ENCODE measurements around the gene OSR1. TPM values are rescaled to one million over a fixed set of nuclear protein-coding genes. Genes with fewer than 3 reads are reported as not detected.
A peak's percentile ranks its signal among the peaks of the same experiment; 100 is the strongest.

The OSR1 gene
- total RNA-seq, 2 experiments from 2014 or later, result not detected

- H3K27ac Mint-ChIP-seq, result no peak overlapping the region
- peaks cover 85% of the 10 kb centered on the region for H3K27me3 Mint-ChIP-seq
- H3K4me1 Mint-ChIP-seq, result peaks cover 26% of the 10 kb centered on the region
- POLR2A ChIA-PET, result interaction anchor here (1.1 kb wide), 1 partner anchor 15 kb away, joined by 5 read pairs; no protein-coding TSS in a partner anchor
- no peak overlapping the region for H3K4me3 Mint-ChIP-seq
- CTCF ChIA-PET, result interaction anchor here (0.9 to 1.1 kb wide), 2 partner anchors 13 to 15 kb away, joined by 3 read pairs; no protein-coding TSS in a partner anchor
- H3K36me3 Mint-ChIP-seq (ENCODE audit: low read depth), result no peaks in the 10 kb centered on the region
- DNase-seq, result no peak
- H3K9me3 Mint-ChIP-seq, result no peaks in the 10 kb centered on the region
These were observed 5.6 kb upstream of the OSR1 start for GRCh38 chr2:19364014-19364413.

GRCh38 chr2:19363474-19363778, 5.0 kb upstream of the OSR1 start:
- CTCF ChIA-PET, result interaction anchor here (0.9 to 1.1 kb wide), 2 partner anchors 13 to 15 kb away, joined by 3 read pairs; no protein-coding TSS in a partner anchor
- no peak for DNase-seq
- Mint-ChIP-seq H3K4me3 (peak overlapping the region; percentile 76), H3K27me3 (peaks cover 85% of the 10 kb centered on the region), H3K36me3 (ENCODE audit: low read depth) (no peaks in the 10 kb centered on the region), H3K9me3 (no peaks in the 10 kb centered on the region), H3K27ac (no peak overlapping the region), H3K4me1 (peaks cover 27% of the 10 kb centered on the region)
- POLR2A ChIA-PET, result interaction anchor here (1.1 kb wide), 1 partner anchor 15 kb away, joined by 5 read pairs; no protein-coding TSS in a partner anchor

GRCh38 chr2:19362755-19363473, 4.5 kb upstream of the OSR1 start:
- ChIA-PET POLR2A (no interaction called here), CTCF (interaction anchor here (1.1 kb wide), 1 partner anchor 12 kb away, joined by 3 read pairs; no protein-coding TSS in a partner anchor)
- H3K4me1 Mint-ChIP-seq, result peaks cover 27% of the 10 kb centered on the region
- H3K36me3 Mint-ChIP-seq (ENCODE audit: low read depth), result no peaks in the 10 kb centered on the region
- no peak overlapping the region for H3K27ac Mint-ChIP-seq
- H3K4me3 Mint-ChIP-seq, result peak overlapping the region; percentile 76
- H3K9me3 Mint-ChIP-seq, result no peaks in the 10 kb centered on the region
- DNase-seq, result peak; percentile 41
- peaks cover 82% of the 10 kb centered on the region for H3K27me3 Mint-ChIP-seq

- no peaks in the 10 kb centered on the region for H3K36me3 Mint-ChIP-seq (ENCODE audit: low read depth)
- CTCF ChIA-PET, result interaction anchor here (0.7 kb wide), 1 partner anchor 782 kb away, joined by 3 read pairs; no protein-coding TSS in a partner anchor
- no peak for DNase-seq
- POLR2A ChIA-PET, result interaction anchor here (1.4 kb wide), 1 partner anchor 14 kb away, joined by 7 read pairs; no protein-coding TSS in a partner anchor
- no peaks in the 10 kb centered on the region for H3K9me3 Mint-ChIP-seq
- peak overlapping the region; percentile 76 for H3K4me3 Mint-ChIP-seq
- H3K27ac Mint-ChIP-seq, result peak overlapping the region; percentile 8
- H3K4me1 Mint-ChIP-seq, result peaks cover 30% of the 10 kb centered on the region
- H3K27me3 Mint-ChIP-seq, result peaks cover 86% of the 10 kb centered on the region
These were observed 3.8 kb upstream of the OSR1 start for GRCh38 chr2:19362094-19362754.

GRCh38 chr2:19361325-19361990, 3.0 kb upstream of the OSR1 start:
- no peaks in the 10 kb centered on the region for H3K9me3 Mint-ChIP-seq
- POLR2A ChIA-PET, result interaction anchor here (1.4 to 2.2 kb wide), 3 partner anchors 11 to 801 kb away, joined by 5 to 8 read pairs (median 7); partner anchors contain the start of gene RDH14
- peak overlapping the region; percentile 76 for H3K4me3 Mint-ChIP-seq
- CTCF ChIA-PET, result interaction anchor here (1.7 to 3.5 kb wide), 2 partner anchors 11 to 14 kb away, joined by 6 to 24 read pairs; no protein-coding TSS in a partner anchor
- H3K27ac Mint-ChIP-seq, result no peak overlapping the region
- H3K27me3 Mint-ChIP-seq, result peaks cover 90% of the 10 kb centered on the region
- peaks cover 35% of the 10 kb centered on the region for H3K4me1 Mint-ChIP-seq
- H3K36me3 Mint-ChIP-seq (ENCODE audit: low read depth), result peaks cover 1% of the 10 kb centered on the region
- no peak for DNase-seq

GRCh38 chr2:19360966-19361321, 2.5 kb upstream of the OSR1 start:
- DNase-seq, result no peak
- H3K36me3 Mint-ChIP-seq (ENCODE audit: low read depth), result peaks cover 5% of the 10 kb centered on the region
- H3K27ac Mint-ChIP-seq, result no peak overlapping the region
- H3K4me3 Mint-ChIP-seq, result no peak overlapping the region
- H3K9me3 Mint-ChIP-seq, result no peaks in the 10 kb centered on the region
- ChIA-PET CTCF (interaction anchor here (1.7 to 3.5 kb wide), 2 partner anchors 11 to 14 kb away, joined by 6 to 24 read pairs; no protein-coding TSS in a partner anchor), POLR2A (interaction anchor here (1.4 to 2.2 kb wide), 3 partner anchors 10 to 801 kb away, joined by 5 to 8 read pairs (median 7); partner anchors contain the start of gene RDH14)
- peaks cover 37% of the 10 kb centered on the region for H3K4me1 Mint-ChIP-seq
- peaks cover 93% of the 10 kb centered on the region for H3K27me3 Mint-ChIP-seq

- no peak for DNase-seq
- peaks cover 5% of the 10 kb centered on the region for H3K36me3 Mint-ChIP-seq (ENCODE audit: low read depth)
- H3K4me1 Mint-ChIP-seq, result peaks cover 37% of the 10 kb centered on the region
- ChIA-PET POLR2A (interaction anchor here (2.0 to 4.3 kb wide), 3 partner anchors 10 to 800 kb away, joined by 5 to 30 read pairs (median 8); partner anchors contain the start of gene RDH14), CTCF (interaction anchor here (1.7 to 3.5 kb wide), 2 partner anchors 10 to 13 kb away, joined by 6 to 24 read pairs; no protein-coding TSS in a partner anchor)
- H3K27ac Mint-ChIP-seq, result no peak overlapping the region
- no peaks in the 10 kb centered on the region for H3K9me3 Mint-ChIP-seq
- no peak overlapping the region for H3K4me3 Mint-ChIP-seq
- peaks cover 92% of the 10 kb centered on the region for H3K27me3 Mint-ChIP-seq
These were observed 2.0 kb upstream of the OSR1 start for GRCh38 chr2:19360266-19360965.

- Mint-ChIP-seq H3K4me3 (no peak overlapping the region), H3K27ac (no peak overlapping the region), H3K36me3 (ENCODE audit: low read depth) (peaks cover 5% of the 10 kb centered on the region), H3K4me1 (peaks cover 37% of the 10 kb centered on the region), H3K9me3 (no peaks in the 10 kb centered on the region), H3K27me3 (peaks cover 94% of the 10 kb centered on the region)
- DNase-seq, result no peak
- ChIA-PET POLR2A (interaction anchor here (0.9 to 4.3 kb wide), 3 partner anchors 9 to 15 kb away, joined by 3 to 30 read pairs (median 8); no protein-coding TSS in a partner anchor), CTCF (interaction anchor here (3.5 kb wide), 1 partner anchor 9 kb away, joined by 24 read pairs; no protein-coding TSS in a partner anchor)
These were observed 1.0 kb upstream of the OSR1 start for GRCh38 chr2:19359456-19359855.

- ChIA-PET CTCF (interaction anchor here (3.5 kb wide), 1 partner anchor 9 kb away, joined by 24 read pairs; no protein-coding TSS in a partner anchor), POLR2A (interaction anchor here (0.9 to 4.3 kb wide), 2 partner anchors 11 to 15 kb away, joined by 3 to 30 read pairs; no protein-coding TSS in a partner anchor)
- Mint-ChIP-seq H3K4me1 (peaks cover 37% of the 10 kb centered on the region), H3K4me3 (no peak overlapping the region), H3K27me3 (peaks cover 94% of the 10 kb centered on the region), H3K9me3 (no peaks in the 10 kb centered on the region), H3K36me3 (ENCODE audit: low read depth) (peaks cover 5% of the 10 kb centered on the region), H3K27ac (no peak overlapping the region)
- no peak for DNase-seq
These were observed 566 bp upstream of the OSR1 start for GRCh38 chr2:19359021-19359357.

- Mint-ChIP-seq H3K4me1 (peaks cover 28% of the 10 kb centered on the region), H3K4me3 (no peak overlapping the region), H3K27me3 (peaks cover 93% of the 10 kb centered on the region), H3K27ac (peak overlapping the region; percentile 29), H3K36me3 (ENCODE audit: low read depth) (peaks cover 5% of the 10 kb centered on the region), H3K9me3 (no peaks in the 10 kb centered on the region)
- DNase-seq, result no peak
- ChIA-PET POLR2A (interaction anchor here (4.3 kb wide), 1 partner anchor 10 kb away, joined by 30 read pairs; no protein-coding TSS in a partner anchor), CTCF (interaction anchor here (0.7 kb wide), 1 partner anchor 9 kb away, joined by 3 read pairs; no protein-coding TSS in a partner anchor)
These were observed 801 bp downstream of the OSR1 start for GRCh38 chr2:19357402-19358241.

- H3K27ac Mint-ChIP-seq, result peak overlapping the region; percentile 15
- peaks cover 23% of the 10 kb centered on the region for H3K4me1 Mint-ChIP-seq
- no peak for DNase-seq
- no peaks in the 10 kb centered on the region for H3K9me3 Mint-ChIP-seq
- ChIA-PET POLR2A (interaction anchor here (4.3 kb wide), 1 partner anchor 9 kb away, joined by 30 read pairs; no protein-coding TSS in a partner anchor), CTCF (no interaction called here)
- H3K36me3 Mint-ChIP-seq (ENCODE audit: low read depth), result peaks cover 5% of the 10 kb centered on the region
- H3K4me3 Mint-ChIP-seq, result peak overlapping the region; percentile 10
- H3K27me3 Mint-ChIP-seq, result peaks cover 92% of the 10 kb centered on the region
These were observed 1.6 kb downstream of the OSR1 start for GRCh38 chr2:19356545-19357401.
